Neuronal stem cell (in vitro differentiated cells): ENCODE measurements around the gene ADAMTS17.
A peak's percentile ranks its signal among the peaks of the same experiment; 100 is the strongest.

ENCODE experiments used
- DNase-seq: peaks from one replicate; pipeline ENCODE4 v3.0.0-alpha.2; 2013; ENCODE audit warnings: low spot score
- H2AFZ ChIP-seq: one replicate; pipeline ENCODE4 v1.6.1; 2013; ENCODE audit warnings: mild to moderate bottlenecking, low read length, inconsistent platforms
- H2AK5ac ChIP-seq: 2 replicates; pipeline ENCODE4 v1.6.1; 2013; ENCODE audit warnings: low read depth, mild to moderate bottlenecking, inconsistent platforms, low read length, moderate library complexity, mixed read lengths
- H2BK120ac ChIP-seq: 2 replicates; pipeline ENCODE4 v1.6.1; 2013; ENCODE audit warnings: low read depth, mild to moderate bottlenecking, inconsistent platforms, low read length, moderate library complexity, mixed read lengths
- H2BK12ac ChIP-seq: one replicate; pipeline ENCODE4 v1.6.1; 2013; ENCODE audit warnings: low read length, inconsistent platforms
- H2BK15ac ChIP-seq: 2 replicates; pipeline ENCODE4 v1.6.1; 2013; ENCODE audit warnings: mild to moderate bottlenecking, low read length, inconsistent platforms, mixed read lengths
- H2BK5ac ChIP-seq: one replicate; pipeline ENCODE4 v1.6.1; 2013; ENCODE audit warnings: inconsistent platforms, mild to moderate bottlenecking, low read length, moderate library complexity
- H3K14ac ChIP-seq: one replicate; pipeline ENCODE4 v1.6.1; 2013; ENCODE audit warnings: low read length, inconsistent platforms
- H3K18ac ChIP-seq: 2 replicates; pipeline ENCODE4 v1.6.1; 2013; ENCODE audit warnings: low read length, inconsistent platforms
- H3K23ac ChIP-seq: 2 replicates; pipeline ENCODE4 v1.6.1; 2013; ENCODE audit warnings: low read depth, mild to moderate bottlenecking, mixed read lengths, low read length, inconsistent platforms; ENCODE audit not compliant: poor library complexity
- H3K27ac ChIP-seq: replicated peaks from 3 replicates; pipeline ENCODE4 v1.5.1; 2013; ENCODE audit warnings: low read length, inconsistent platforms
- H3K27me3 ChIP-seq, 3 experiments: 2 replicates each; pipeline ENCODE4 v1.6.1; 2013; ENCODE audit warnings: low read length in 3 of 3, mild to moderate bottlenecking in 2 of 3, inconsistent platforms in 1 of 3, low read depth in 1 of 3, mixed read lengths in 1 of 3, moderate library complexity in 1 of 3; ENCODE audit not compliant: control insufficient read depth in 3 of 3, insufficient read depth in 3 of 3
- H3K36me3 ChIP-seq, 2 donors: replicated peaks in 1 of 2; 2 replicates each; pipeline ENCODE4 v1.6.1; 2013; ENCODE audit warnings: low read length in 2 of 2; ENCODE audit not compliant: control insufficient read depth in 2 of 2, insufficient read depth in 2 of 2
- H3K4ac ChIP-seq: 2 replicates; pipeline ENCODE4 v1.6.1; 2013; ENCODE audit warnings: inconsistent platforms, mild to moderate bottlenecking, low read length, moderate library complexity
- H3K4me1 ChIP-seq, 2 donors: 1 replicate in 1 of 2; 2 replicates in 1 of 2; pipeline ENCODE4 v1.6.1; 2013; ENCODE audit warnings: low read length in 2 of 2, low read depth in 1 of 2; ENCODE audit not compliant: control insufficient read depth in 2 of 2, insufficient read depth in 1 of 2
- H3K4me2 ChIP-seq: one replicate; pipeline ENCODE4 v1.6.1; 2013; ENCODE audit warnings: mild to moderate bottlenecking, low read length, inconsistent platforms; ENCODE audit not compliant: insufficient read depth, poor library complexity, severe bottlenecking
- H3K4me3 ChIP-seq, 2 donors: 2 replicates each; pipeline ENCODE4 v1.5.1; 2013; ENCODE audit warnings: low read length in 2 of 2, mild to moderate bottlenecking in 2 of 2, inconsistent platforms in 1 of 2, moderate library complexity in 1 of 2
- H3K79me1 ChIP-seq: one replicate; pipeline ENCODE4 v1.6.1; 2013; ENCODE audit warnings: low read depth, mild to moderate bottlenecking, inconsistent platforms, low read length, moderate library complexity
- H3K9ac ChIP-seq: one replicate; pipeline ENCODE4 v1.6.1; 2013; ENCODE audit warnings: mild to moderate bottlenecking, low read depth, low read length, inconsistent platforms; ENCODE audit not compliant: poor library complexity
- H3K9me3 ChIP-seq, 2 donors: replicated peaks in 1 of 2; 2 replicates each; pipeline versions ENCODE3 to v1.6.1; 2013; ENCODE audit warnings: low read length in 2 of 2, mild to moderate bottlenecking in 2 of 2, inconsistent platforms in 1 of 2, low read depth in 1 of 2, mixed read lengths in 1 of 2, moderate library complexity in 1 of 2; ENCODE audit not compliant: control insufficient read depth in 2 of 2, insufficient read depth in 1 of 2
- H4K8ac ChIP-seq: one replicate; pipeline ENCODE4 v1.6.1; 2013; ENCODE audit warnings: low read depth, mild to moderate bottlenecking, inconsistent platforms, low read length, moderate library complexity
- H4K91ac ChIP-seq: one replicate; pipeline ENCODE4 v1.6.1; 2013; ENCODE audit warnings: low read length, low read depth, mild to moderate bottlenecking, inconsistent platforms; ENCODE audit not compliant: poor library complexity
- WGBS, 2 donors: extraction: QIAGEN DNeasy Blood & Tissue Kit; methylation state at CpG; one replicate each; pipeline ENCODE4 v1.1.7; 2013; ENCODE audit warnings: missing lambda C conversion rate in 2 of 2, mixed read lengths in 1 of 2; ENCODE audit not compliant: insufficient read length in 2 of 2, insufficient replicate concordance in 1 of 2; ENCODE audit errors: extremely low coverage in 2 of 2; 5-methylcytosine and 5-hydroxymethylcytosine counted together

Gene ADAMTS17

DNA sequence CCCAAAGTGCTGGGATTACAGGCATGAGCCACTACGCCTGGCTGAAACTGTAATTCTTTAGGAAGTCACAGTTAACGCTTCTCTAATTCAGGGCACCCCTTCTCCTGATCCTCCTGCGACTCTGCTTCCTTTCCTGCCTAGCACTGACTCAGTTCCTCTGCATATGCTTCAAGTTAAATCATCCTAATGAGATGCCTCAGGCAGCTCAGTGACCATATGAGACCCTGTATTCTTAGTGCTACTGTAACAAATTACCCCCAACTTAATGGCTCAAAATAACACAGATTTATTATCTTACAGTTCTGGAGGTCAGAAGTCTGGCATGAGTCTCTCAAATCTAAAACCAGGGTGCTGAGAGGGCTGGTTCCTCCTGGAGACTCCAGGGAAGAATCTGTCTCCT lies 336.8 kb downstream of the ADAMTS17 start:
- no peaks in the 10 kb centered on the region for H3K9me3 ChIP-seq
- H3K23ac ChIP-seq = no peak overlapping the region
- H4K8ac ChIP-seq = peak overlapping the region; percentile 25
- no CpG with 5 or more reads among the region's 3 CpGs for WGBS, 2 donors
- H3K18ac ChIP-seq = no peak overlapping the region
- H3K27ac ChIP-seq = no peak overlapping the region
- no peak overlapping the region for H2BK15ac ChIP-seq
- H3K4me1 ChIP-seq = peaks cover 0 to 3% of the 10 kb centered on the region in 2 donors
- H2AFZ ChIP-seq = no peak overlapping the region
- no peak overlapping the region for H3K4me3 ChIP-seq
- H2BK5ac ChIP-seq = no peak overlapping the region
- H3K4me2 ChIP-seq = no peak overlapping the region
- no peak overlapping the region for H3K9ac ChIP-seq
- peaks cover 0 to 2% (median 0%) of the 10 kb centered on the region in 3 experiments for H3K27me3 ChIP-seq
- H2AK5ac ChIP-seq = no peak overlapping the region
- H2BK12ac ChIP-seq = no peak overlapping the region
- H3K79me1 ChIP-seq = no peaks in the 10 kb centered on the region
- no peak overlapping the region for H3K14ac ChIP-seq
- H3K4ac ChIP-seq = no peak overlapping the region
- H2BK120ac ChIP-seq = no peak overlapping the region
- no peaks in the 10 kb centered on the region for H3K36me3 ChIP-seq
- DNase-seq = no peak
- H4K91ac ChIP-seq = no peak overlapping the region

DNA sequence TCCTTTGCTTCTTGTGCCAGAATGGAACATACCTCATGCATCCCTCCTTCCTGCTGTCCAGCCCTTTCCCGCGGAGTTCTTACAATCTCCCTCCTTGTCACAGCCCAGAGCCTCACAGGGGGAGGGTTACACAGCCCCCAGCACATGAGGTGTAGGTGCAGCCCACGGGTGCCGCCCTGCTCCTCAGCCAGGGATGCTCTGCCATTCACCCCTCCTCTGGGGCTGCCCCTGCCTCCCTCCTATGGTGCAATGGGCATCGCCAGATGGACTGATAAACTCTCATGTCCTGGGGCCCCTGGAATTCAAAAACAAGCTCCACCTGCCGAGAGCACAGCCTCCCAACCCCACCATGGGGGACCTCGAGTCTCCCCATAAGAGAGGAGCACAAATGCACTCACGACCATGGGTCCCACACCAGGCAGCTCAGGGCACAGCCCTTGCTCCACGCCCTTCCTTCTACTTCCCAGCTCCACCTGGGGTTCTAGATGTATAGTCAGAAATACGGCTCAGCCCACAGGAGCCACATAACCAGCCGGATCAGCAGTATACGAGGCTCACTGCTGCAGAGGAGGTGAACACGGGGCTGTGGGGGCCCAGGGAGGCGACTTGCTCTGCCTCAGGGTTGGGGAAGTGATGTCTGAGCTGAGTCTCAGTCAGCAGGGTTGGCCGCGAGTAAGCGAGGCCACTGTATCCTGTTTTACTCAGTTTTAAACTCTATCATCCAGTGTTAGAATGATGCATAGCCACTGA lies 338.8 kb downstream of the ADAMTS17 start:
- Histone ChIP-seq H3K4me2 (no peak overlapping the region), H2BK15ac (peak overlapping the region; percentile 95)

DNA sequence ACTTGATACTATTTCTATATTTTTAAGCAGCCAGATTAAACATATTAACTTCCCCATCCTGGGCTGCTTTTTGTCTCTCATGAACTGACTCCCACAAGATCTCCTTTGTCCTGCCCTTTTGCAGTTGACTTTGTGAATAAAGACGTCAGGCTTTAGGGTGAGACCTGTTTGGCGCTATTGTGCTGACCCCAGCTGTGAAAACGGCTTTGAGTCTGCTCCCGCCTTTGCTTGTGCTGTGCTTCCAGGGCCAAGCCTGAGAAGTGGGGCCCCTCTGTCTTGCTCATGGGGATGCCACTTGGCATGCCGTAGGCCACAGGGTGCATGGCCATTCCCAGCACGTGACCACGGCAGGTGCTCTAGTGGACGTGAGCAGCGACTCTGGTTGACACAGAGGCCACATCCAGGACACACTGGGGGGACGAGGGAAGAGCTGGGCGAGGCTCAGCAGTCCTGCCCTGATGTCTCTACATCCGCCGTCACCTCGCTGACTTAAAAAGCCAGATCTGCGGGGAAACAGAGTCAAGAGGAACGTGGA lies 339.6 kb downstream of the ADAMTS17 start:
- Histone ChIP-seq H3K9ac (peak overlapping the region; percentile 13), H4K8ac (no peak overlapping the region), H4K91ac (no peak overlapping the region), H3K14ac (peak overlapping the region; percentile 67), H2BK12ac (no peak overlapping the region), H3K4me3 (peak overlapping the region in 1 of 2 donors; percentile 48), H3K27me3 (peaks cover 0 to 2% (median 0%) of the 10 kb centered on the region in 3 experiments), H3K23ac (no peak overlapping the region), H3K4ac (no peak overlapping the region), H3K18ac (peak overlapping the region; percentile 64), H3K27ac (no peak overlapping the region), H3K36me3 (no peaks in the 10 kb centered on the region), H3K79me1 (no peaks in the 10 kb centered on the region), H2BK120ac (no peak overlapping the region), H3K9me3 (no peaks in the 10 kb centered on the region), H2BK15ac (no peak overlapping the region), H2AFZ (no peak overlapping the region), H2AK5ac (no peak overlapping the region), H3K4me2 (no peak overlapping the region), H2BK5ac (no peak overlapping the region), H3K4me1 (peaks cover 0 to 6% of the 10 kb centered on the region in 2 donors)
- WGBS, 2 donors = no CpG with 5 or more reads among the region's 16 CpGs
- no peak for DNase-seq

More for the DNA sequence above, 338.8 kb downstream of the ADAMTS17 start:
- H3K9me3 ChIP-seq = no peaks in the 10 kb centered on the region
- DNase-seq = no peak
- H3K79me1 ChIP-seq = no peaks in the 10 kb centered on the region
- no peak overlapping the region for H3K14ac ChIP-seq
- no CpG with 5 or more reads among the region's 17 CpGs for WGBS, 2 donors
- no peak overlapping the region for H2BK120ac ChIP-seq
- H3K4ac ChIP-seq = peak overlapping the region; percentile 24
- no peak overlapping the region for H2AFZ ChIP-seq
- H4K8ac ChIP-seq = no peak overlapping the region
- peaks cover 0 to 6% of the 10 kb centered on the region in 2 donors for H3K4me1 ChIP-seq
- H3K4me3 ChIP-seq = peak overlapping the region in 1 of 2 donors; percentile 22
- no peak overlapping the region for H4K91ac ChIP-seq
- H3K36me3 ChIP-seq = no peaks in the 10 kb centered on the region
- H3K27ac ChIP-seq = no peak overlapping the region
- peak overlapping the region; percentile 60 for H2AK5ac ChIP-seq
- no peak overlapping the region for H3K9ac ChIP-seq
- H3K23ac ChIP-seq = peak overlapping the region; percentile 39
- H3K18ac ChIP-seq = peak overlapping the region; percentile 75
- peaks cover 0 to 2% (median 0%) of the 10 kb centered on the region in 3 experiments for H3K27me3 ChIP-seq
- H2BK5ac ChIP-seq = no peak overlapping the region
- peak overlapping the region; percentile 63 for H2BK12ac ChIP-seq

DNA sequence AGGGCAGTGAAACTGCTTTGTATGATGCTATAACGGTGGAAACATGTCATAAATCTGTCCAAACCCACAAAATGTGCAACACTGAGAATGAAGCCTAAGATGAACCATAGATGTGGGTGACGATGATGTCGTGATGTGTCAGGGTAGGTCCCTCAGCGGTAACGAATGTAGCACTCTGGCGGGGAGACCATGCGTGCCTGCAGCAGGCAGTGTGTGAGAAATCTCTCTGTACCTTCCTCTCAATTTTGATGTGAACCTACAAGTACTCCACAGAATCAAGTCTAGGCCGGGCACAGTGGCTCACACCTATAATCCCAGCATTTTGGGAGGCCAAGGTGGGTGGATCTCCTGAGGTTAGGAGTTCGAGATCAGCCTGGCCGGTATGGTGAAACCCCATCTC lies 340.4 kb downstream of the ADAMTS17 start:
- Histone ChIP-seq H3K4me2 (no peak overlapping the region), H3K36me3 (no peaks in the 10 kb centered on the region), H3K79me1 (no peaks in the 10 kb centered on the region), H3K9me3 (no peaks in the 10 kb centered on the region), H2AFZ (no peak overlapping the region), H3K27ac (no peak overlapping the region), H2AK5ac (no peak overlapping the region), H2BK12ac (no peak overlapping the region), H3K27me3 (peaks cover 0 to 2% (median 0%) of the 10 kb centered on the region in 3 experiments), H2BK120ac (no peak overlapping the region), H2BK5ac (no peak overlapping the region), H3K4ac (no peak overlapping the region), H3K4me1 (peaks cover 0 to 6% of the 10 kb centered on the region in 2 donors), H3K23ac (no peak overlapping the region), H4K91ac (no peak overlapping the region), H4K8ac (no peak overlapping the region), H3K4me3 (no peak overlapping the region), H3K18ac (no peak overlapping the region), H3K14ac (no peak overlapping the region), H3K9ac (no peak overlapping the region), H2BK15ac (no peak overlapping the region)
- no CpG with 5 or more reads among the region's 10 CpGs for WGBS, 2 donors
- DNase-seq = no peak
